HG02571 (cell line): ENCODE measurements around the gene IQSEC3.

Experiments
- ATAC-seq: cut with Tn5 transposase; IDR thresholded peaks from one replicate; pipeline ENCODE4 v1.9.1; 2021; ENCODE audit warnings: mild to moderate bottlenecking, moderate library complexity; ENCODE audit not compliant: unreplicated experiment

Gene IQSEC3

DNA sequence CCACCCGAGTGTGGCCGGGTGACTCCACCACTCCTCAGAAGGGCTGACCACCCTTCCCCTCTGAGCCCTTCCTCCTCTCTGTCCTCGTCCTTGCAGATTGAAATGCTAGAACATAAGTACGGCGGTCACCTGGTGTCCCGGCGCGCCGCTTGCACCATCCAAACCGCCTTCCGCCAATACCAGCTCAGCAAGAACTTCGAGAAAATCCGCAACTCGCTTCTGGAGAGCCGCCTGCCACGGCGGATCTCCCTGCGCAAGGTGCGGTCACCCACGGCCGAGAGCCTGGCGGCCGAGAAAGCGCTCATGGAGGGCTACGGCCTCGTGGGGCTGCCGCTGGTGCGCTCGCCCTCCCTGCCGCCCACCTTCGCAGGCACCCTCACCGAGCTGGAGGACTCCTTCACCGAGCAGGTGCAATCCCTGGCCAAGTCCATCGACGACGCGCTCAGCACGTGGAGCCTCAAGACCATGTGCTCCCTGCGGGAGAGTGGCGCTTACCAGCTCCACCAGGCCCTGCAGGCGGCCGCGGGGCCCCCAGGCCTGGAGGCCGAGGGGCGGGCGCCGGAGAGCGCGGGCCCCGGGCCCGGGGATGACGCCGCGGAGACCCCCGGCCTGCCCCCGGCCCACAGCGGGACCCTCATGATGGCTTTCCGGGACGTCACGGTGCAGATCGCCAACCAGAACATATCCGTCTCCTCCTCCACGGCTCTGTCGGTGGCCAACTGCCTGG lies 71.8 kb downstream of the IQSEC3 start:
- no peak for ATAC-seq

DNA sequence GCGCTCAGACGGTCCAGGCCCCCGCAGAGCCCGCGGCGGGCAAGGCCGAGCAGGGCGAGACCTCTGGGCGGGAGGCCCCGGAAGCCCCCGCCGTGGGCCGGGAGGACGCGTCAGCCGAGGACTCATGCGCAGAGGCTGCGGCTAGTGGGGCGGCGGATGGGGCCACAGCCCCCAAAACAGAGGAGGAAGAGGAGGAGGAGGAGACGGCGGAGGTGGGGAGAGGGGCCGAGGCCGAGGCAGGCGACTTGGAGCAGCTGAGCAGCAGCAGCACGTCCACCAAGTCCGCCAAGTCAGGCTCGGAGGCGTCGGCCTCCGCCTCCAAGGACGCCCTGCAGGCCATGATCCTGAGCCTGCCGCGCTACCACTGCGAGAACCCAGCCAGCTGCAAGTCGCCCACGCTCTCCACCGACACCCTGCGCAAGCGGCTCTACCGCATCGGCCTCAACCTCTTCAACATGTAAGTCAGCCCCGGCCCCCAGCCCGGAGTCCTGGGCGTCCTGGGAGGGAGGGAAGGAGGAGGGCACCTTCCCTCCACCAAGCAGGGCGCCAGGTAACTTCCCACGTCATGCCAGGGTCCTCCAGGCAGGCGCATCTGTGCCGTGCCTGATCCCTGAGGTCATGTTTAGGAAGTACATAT lies 72.4 kb downstream of the IQSEC3 start:
- ATAC-seq, result no peak

DNA sequence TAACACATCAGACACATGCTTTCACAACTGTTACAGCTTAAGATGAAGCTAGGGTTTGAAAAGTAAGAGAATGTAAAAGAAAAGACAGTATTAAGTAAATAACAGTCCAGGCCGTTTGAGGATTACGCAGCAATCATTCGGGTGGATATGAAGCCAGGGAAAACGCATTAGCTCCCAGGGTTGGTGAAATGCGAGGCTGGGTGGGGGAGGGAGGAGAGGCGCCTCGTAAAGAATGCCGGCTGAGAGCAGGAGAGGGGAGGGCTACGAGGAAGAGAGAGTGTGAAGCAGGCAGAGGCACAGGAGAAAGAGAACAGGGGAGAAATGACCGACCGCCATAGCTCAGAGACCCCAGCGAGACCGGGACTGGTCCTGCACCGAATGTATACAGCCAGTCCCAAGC lies 73.0 kb downstream of the IQSEC3 start:
- ATAC-seq, result no peak

DNA sequence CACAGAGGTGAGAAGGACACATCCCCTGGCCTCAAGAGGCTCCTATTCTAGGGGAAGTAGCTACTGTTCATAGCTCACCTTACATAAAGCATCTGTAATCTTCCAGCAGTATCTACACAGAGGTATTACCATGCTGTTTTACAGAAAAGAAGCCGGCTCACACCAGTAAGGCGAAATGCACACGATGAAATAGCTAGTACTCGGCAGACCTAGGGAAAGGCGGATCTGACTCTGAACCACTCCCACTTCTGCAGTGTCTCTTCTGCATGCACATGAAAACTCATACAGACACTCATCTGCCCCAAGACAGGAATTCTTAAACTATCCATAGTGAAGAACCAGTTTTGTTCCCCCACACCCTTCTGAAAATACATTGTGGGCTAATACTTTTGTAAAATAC lies 73.6 kb downstream of the IQSEC3 start:
- no peak for ATAC-seq

- no peak for ATAC-seq
Measured at GRCh38 chr12:143964-144649, 77.5 kb downstream of the IQSEC3 start.

- ATAC-seq, result no peak
Measured at GRCh38 chr12:144650-145284, 78.2 kb downstream of the IQSEC3 start.

DNA sequence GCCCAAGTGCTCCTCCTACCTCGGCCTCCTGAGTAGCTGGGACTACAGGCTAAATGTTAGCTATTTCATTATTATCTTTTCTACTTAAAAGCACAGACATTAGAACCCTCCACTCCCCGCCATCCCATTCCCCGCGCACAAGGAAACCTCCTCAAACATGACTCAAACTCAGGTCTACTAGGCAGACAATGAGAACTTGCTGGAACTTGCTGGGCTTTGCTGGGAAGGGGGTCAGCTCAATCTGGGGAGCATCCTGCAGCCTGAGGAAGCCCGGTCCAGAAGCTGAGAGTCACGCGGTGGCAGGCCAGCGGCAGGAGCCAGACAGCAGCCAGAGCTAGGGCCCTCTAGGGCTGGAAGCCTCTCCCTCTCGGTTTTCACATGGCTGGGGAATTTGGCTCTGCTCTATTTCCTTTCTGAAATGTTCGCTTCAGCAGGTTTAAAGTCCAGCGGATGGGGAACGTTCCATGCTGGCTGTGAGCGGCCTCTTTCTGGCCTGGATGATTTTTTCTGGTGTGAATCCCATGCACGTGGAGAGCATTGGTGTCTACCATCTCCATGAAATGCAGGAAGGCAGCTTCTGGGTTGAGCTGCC lies 78.9 kb downstream of the IQSEC3 start:
- no peak for ATAC-seq

DNA sequence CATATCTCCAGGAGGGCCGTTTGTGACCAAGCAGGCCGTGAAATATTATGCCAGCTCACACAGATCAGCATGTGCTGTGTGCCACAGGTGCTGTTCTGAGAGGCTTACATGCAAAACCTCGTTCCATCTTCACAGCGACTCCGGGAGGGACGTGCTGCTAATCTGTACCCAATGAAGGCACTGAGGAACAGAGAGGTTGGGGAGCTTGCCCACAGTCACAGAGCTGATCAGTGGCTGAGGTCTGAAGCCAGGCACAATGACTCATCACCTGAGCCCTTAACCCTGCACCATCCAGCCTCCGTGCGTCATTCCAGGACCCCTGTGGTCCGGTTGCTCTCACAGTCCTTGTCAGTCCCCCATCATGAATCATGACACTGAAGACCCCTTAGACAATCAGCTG lies 80.7 kb downstream of the IQSEC3 start:
- ATAC-seq, result no peak

DNA sequence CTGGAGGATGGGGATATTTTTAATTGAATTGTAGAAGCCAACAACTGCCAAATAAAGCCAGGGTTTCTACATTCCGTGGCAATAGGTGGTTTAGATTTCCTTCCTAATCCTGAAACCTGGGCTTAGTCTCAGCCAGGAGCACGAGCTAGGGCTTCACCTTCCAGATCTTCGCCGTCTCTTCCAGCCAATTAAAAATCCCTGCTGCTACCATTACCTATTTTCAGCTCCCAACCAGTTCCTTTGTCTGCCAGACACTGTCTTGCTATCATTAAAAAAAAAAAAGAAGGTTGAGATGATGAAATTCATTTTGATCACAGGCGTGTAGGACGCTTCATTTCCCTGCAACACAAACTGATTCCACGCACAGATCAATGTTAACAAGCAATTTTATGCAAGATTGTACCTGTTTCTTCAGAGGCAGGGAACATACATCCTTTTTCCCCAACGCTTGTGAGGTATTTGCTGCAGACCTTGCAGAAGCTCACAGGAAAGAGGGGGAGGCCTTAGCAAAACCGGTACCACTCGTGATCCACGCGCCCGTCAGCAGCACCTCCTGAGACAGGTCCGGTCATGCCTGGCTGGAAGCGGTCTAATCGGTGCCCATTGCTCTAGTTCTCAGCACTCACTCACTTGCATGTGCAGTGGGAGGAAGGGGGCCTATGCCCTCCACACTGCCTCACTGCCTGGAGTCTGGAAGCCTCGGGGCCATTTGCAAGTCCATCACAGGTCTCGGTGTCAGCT lies 82.3 kb downstream of the IQSEC3 start:
- no peak for ATAC-seq

DNA sequence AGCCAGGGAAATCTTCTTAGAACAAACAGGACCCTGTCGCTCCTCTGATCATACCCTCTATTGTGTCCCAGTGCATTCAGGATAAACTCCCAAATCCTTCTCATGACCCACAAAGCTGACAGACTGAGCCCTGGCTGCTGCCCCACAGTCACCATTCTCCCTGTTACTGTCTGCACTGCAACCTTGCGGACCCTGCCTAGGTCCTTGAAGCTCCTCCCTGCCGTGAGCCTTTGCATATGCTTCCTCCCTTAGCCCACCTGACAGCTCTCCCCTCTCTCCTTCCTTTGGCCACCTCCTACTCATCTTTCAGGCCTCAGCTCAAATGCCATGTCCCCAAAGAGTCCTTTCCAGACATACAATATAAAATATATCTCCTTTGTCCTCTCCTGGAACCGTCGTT lies 85.0 kb downstream of the IQSEC3 start:
- ATAC-seq, result no peak

- no peak for ATAC-seq
Measured at GRCh38 chr12:152440-152839, 85.9 kb downstream of the IQSEC3 start.

GRCh38 chr12:153080-153746 lies 86.6 kb downstream of the IQSEC3 start:
- ATAC-seq, result no peak

DNA sequence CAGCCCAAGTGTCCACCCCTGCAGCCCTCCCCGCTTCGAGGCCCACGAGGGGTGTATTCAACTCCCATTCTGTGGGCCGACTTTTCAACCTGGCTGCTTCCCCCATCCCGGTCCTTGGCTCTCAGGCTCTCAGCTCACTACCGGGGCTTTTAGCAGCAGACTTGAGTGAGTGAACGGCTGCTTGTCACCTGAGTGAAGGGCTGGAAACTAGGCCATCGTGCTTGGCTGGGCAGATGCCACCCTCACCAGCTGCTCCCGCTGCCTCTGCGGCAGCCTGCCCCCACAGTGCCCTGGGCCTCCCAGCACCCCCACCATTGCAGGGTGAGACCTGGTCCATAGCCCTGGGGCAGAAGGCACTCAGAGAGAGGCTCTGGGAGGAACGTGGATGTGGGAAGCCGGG lies 87.5 kb downstream of the IQSEC3 start:
- no peak for ATAC-seq

GRCh38 chr12:155006-155405 lies 88.4 kb downstream of the IQSEC3 start:
- no peak for ATAC-seq

GRCh38 chr12:155646-156045 lies 89.1 kb downstream of the IQSEC3 start:
- ATAC-seq, result no peak

- no peak for ATAC-seq
Measured at GRCh38 chr12:156945-157344, 90.4 kb downstream of the IQSEC3 start.

DNA sequence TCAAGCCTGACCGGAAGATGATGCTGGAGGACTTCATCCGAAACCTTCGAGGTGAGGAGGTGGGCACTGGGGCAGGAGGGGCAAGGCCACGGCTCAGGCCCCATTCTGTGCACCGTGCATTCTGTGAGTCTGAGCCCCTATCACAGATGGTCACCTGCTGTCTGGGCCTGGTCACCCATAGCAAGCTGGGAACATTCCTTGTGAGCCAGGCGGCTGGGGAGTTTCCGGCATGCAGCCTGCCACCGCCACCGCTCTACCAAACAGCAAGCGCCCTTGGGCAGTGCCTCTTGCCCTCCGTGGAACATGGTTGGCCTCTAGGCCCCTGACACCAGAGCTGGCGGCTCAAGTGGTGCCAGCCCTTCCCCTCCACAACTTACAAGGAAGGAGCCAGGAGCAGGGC lies 91.1 kb downstream of the IQSEC3 start:
- ATAC-seq, result no peak

DNA sequence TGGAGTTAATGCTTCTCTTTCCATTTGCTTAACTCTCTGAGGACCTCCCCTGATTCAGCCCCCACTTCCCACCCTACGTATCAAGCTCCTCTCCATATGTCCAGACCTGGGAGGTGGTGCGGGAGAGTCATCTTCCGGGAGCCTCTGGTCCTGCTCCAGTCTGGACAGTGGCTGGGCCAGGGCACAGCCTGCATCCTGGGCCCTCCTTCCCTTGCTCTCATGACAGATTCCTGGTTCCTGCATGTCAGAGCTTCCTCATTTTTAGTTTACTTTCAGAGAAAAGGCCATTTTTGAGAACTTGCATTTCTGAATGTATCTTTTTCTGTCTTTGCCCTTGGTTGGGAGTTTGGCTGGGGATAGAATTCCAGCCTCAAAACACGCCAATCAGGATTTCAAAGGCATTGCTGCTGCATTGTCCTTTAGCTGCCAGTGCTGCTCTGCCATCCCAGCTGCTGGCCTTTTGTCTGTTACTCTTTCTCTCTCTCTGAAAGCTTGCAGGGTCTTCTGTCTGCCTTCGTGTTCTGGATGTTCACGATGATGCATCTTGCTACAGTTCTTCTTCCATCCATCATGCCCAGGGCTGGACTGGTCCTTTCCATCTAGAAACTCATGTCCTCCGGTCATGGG lies 92.7 kb downstream of the IQSEC3 start:
- ATAC-seq, result no peak

- no peak for ATAC-seq
Measured at GRCh38 chr12:160858-161257, 94.3 kb downstream of the IQSEC3 start.

DNA sequence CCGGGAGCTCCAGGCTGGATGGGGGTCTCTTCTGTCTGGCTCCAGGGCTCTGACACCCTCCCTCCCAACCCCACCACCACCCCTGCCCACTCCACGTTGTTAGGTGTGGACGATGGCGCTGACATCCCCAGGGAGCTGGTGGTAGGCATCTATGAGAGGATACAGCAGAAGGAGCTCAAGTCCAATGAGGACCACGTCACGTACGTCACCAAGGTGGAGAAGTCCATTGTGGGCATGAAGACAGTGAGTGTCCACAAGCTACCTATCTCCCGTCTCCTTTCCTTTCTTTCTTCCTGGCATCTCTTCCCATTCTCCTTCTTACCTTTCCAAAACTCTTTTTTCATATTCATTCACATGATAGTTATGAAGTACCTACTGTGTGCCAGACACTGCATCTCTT lies 95.3 kb downstream of the IQSEC3 start:
- no peak for ATAC-seq
